Stimulated activated CD4-positive, alpha-beta T cell treated with anti-CD3 and anti-CD28 coated beads, Interleukin-1b, Interleukin-23, amount 100 ng/mL, for 24 hours (primary cell): ENCODE measurements around the gene ATP8B1.
"Not testable (repeated sequence)": the region's sequence is repeated elsewhere in the genome, so short reads cannot be mapped to it uniquely, and the experiment has no call there.

Experiments
- DNase-seq, 4 experiments: peaks; one replicate each; pipeline ENCODE4 v3.0.0-alpha.2; 2020; ENCODE audit warnings: low read depth in 4 of 4, low spot score in 1 of 4

The ATP8B1 gene

GRCh38 chr18:57771193-57771592, 31.9 kb downstream of the ATP8B1 start:
- no peak for DNase-seq

- DNase-seq = no peak
These were observed 34.4 kb downstream of the ATP8B1 start for GRCh38 chr18:57768537-57769326.

- DNase-seq = no peak
These were observed 35.7 kb downstream of the ATP8B1 start for GRCh38 chr18:57767259-57768050.

- no peak for DNase-seq
These were observed 38.1 kb downstream of the ATP8B1 start for GRCh38 chr18:57764995-57765394.

GRCh38 chr18:57764087-57764486, 39.0 kb downstream of the ATP8B1 start:
- no peak for DNase-seq

- no peak for DNase-seq
These were observed 40.4 kb downstream of the ATP8B1 start for GRCh38 chr18:57762686-57763085.

GRCh38 chr18:57759650-57760049, 43.5 kb downstream of the ATP8B1 start:
- no peak for DNase-seq

GRCh38 chr18:57755473-57756067, 47.5 kb downstream of the ATP8B1 start:
- DNase-seq = no peak

- no peak for DNase-seq
These were observed 48.4 kb downstream of the ATP8B1 start for GRCh38 chr18:57754577-57755338.

- no peak for DNase-seq
These were observed 50.1 kb downstream of the ATP8B1 start for GRCh38 chr18:57753063-57753462.

- DNase-seq = no peak
These were observed 53.5 kb downstream of the ATP8B1 start for GRCh38 chr18:57749604-57749970.

GRCh38 chr18:57748770-57749603, 54.1 kb downstream of the ATP8B1 start:
- no peak for DNase-seq

GRCh38 chr18:57747809-57748680, 55.1 kb downstream of the ATP8B1 start:
- DNase-seq = no peak

GRCh38 chr18:57744211-57744694, 58.9 kb downstream of the ATP8B1 start:
- no peak for DNase-seq

GRCh38 chr18:57743008-57743407, 60.1 kb downstream of the ATP8B1 start:
- no peak for DNase-seq

GRCh38 chr18:57741273-57741672, 61.8 kb downstream of the ATP8B1 start:
- no peak for DNase-seq

GRCh38 chr18:57738078-57738477, 65.0 kb downstream of the ATP8B1 start:
- no peak for DNase-seq

GRCh38 chr18:57737400-57738060, 65.6 kb downstream of the ATP8B1 start:
- DNase-seq = no peak

- DNase-seq = not testable (repeated sequence)
These were observed 68.1 kb downstream of the ATP8B1 start for GRCh38 chr18:57735042-57735441.
